Measurements from ENCODE around the gene TTC33. TPM values are rescaled to one million over a fixed set of nuclear protein-coding genes. Genes with fewer than 3 reads are reported as not detected.

Gene TTC33
- total RNA-seq, 4 donors from 2014 or later, result 6.4 to 67.3 (median 17.4) TPM

GRCh38 chr5:40560474-40561110 is 195.2 kb downstream of the TTC33 start:
- Histone ChIP-seq H3K4me3 (no peak overlapping the region), H3K36me3 (no peaks in the 10 kb centered on the region), H3K27me3 (no peaks in the 10 kb centered on the region), H3K27ac (no peak overlapping the region), H3K4me1 (no peaks in the 10 kb centered on the region), H3K9me3 (peaks cover 0 to 6% of the 10 kb centered on the region in 2 donors)
- 80 to 82% methylated on average over 2 to 4 of the region's 4 CpGs for WGBS, 2 donors (ENCODE audit: low coverage in 1 of 2)
- no peak for DNase-seq
- TF ChIP-seq POLR2AphosphoS5 (IDR thresholded peaks at IDR 0.05), result no peak
- no peak for TF ChIP-seq EP300 (IDR thresholded peaks at IDR 0.05; ENCODE audit: low read depth)
- no peak for TF ChIP-seq CTCF (IDR thresholded peaks at IDR 0.05)
- TF ChIP-seq POLR2A (IDR thresholded peaks at IDR 0.05), result no peak
- intact Hi-C loops (cut with DNase I; ENCODE audit: low total_unique reads), result no loop called here
- in situ Hi-C loops (cut with MboI; ENCODE audit: low pct_ligation_motif_present in 1 of 4, low pct_unique_long_range_greater_than_20kb in 1 of 4, low sequenced_read_pairs in 3 of 4), result no loop called here

GRCh38 chr5:40559306-40559705 is 196.5 kb downstream of the TTC33 start:
- Histone ChIP-seq H3K27me3 (no peaks in the 10 kb centered on the region), H3K4me3 (no peak overlapping the region), H3K27ac (no peak overlapping the region), H3K4me1 (peaks cover 0 to 6% (median 2%) of the 10 kb centered on the region in 4 donors), H3K9me3 (peaks cover 0 to 6% of the 10 kb centered on the region in 2 donors), H3K36me3 (no peaks in the 10 kb centered on the region)
- in situ Hi-C loops (cut with MboI; ENCODE audit: low pct_ligation_motif_present in 1 of 4, low pct_unique_long_range_greater_than_20kb in 1 of 4, low sequenced_read_pairs in 3 of 4), result no loop called here
- TF ChIP-seq EP300 (IDR thresholded peaks at IDR 0.05; ENCODE audit: low read depth) (no peak), POLR2A (IDR thresholded peaks at IDR 0.05) (no peak), CTCF (IDR thresholded peaks at IDR 0.05) (no peak), POLR2AphosphoS5 (IDR thresholded peaks at IDR 0.05) (no peak)
- intact Hi-C loops (cut with DNase I; ENCODE audit: low total_unique reads), result no loop called here
- no peak for DNase-seq

- WGBS, 2 donors (ENCODE audit: low coverage in 1 of 2), result 95 to 100% methylated on average over 1 of the region's 1 CpG
- Histone ChIP-seq H3K4me1 (peaks cover 0 to 11% (median 2%) of the 10 kb centered on the region in 4 donors), H3K4me3 (no peak overlapping the region), H3K27me3 (no peaks in the 10 kb centered on the region), H3K9me3 (peaks cover 0 to 6% of the 10 kb centered on the region in 2 donors), H3K36me3 (no peaks in the 10 kb centered on the region), H3K27ac (no peak overlapping the region)
- no peak for TF ChIP-seq EP300 (IDR thresholded peaks at IDR 0.05; ENCODE audit: low read depth)
- no peak for TF ChIP-seq CTCF (IDR thresholded peaks at IDR 0.05)
- no peak for TF ChIP-seq POLR2AphosphoS5 (IDR thresholded peaks at IDR 0.05)
- no peak for TF ChIP-seq POLR2A (IDR thresholded peaks at IDR 0.05)
- in situ Hi-C loops (cut with MboI; ENCODE audit: low pct_ligation_motif_present in 1 of 4, low pct_unique_long_range_greater_than_20kb in 1 of 4, low sequenced_read_pairs in 3 of 4) (no loop called here), intact Hi-C loops (cut with DNase I; ENCODE audit: low total_unique reads) (no loop called here)
- DNase-seq, result no peak
Measured at GRCh38 chr5:40557501-40557900, 198.3 kb downstream of the TTC33 start.

DNA sequence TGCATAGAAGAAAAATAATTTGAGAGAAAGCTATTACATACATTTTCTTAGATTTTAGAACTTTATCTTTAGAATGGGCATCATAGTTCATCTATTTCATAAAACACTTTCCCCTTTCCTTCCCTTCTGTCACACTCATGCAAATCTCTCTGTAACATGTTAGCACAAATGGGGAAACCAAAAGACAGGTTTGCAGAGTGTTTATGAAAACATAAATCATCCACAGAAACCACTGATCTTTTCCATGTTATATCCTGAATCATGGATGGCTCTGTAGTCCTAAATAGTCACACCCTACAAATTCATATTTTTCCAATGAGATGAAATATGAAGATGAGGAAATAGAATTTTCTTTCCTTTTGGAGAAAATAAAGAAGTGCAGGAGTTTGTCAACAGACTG is 198.9 kb downstream of the TTC33 start:
- Histone ChIP-seq H3K4me1 (peaks cover 0 to 14% (median 2%) of the 10 kb centered on the region in 4 donors), H3K9me3 (peaks cover 0 to 6% of the 10 kb centered on the region in 2 donors), H3K27ac (no peak overlapping the region), H3K36me3 (no peaks in the 10 kb centered on the region), H3K27me3 (no peaks in the 10 kb centered on the region), H3K4me3 (no peak overlapping the region)
- no peak for DNase-seq
- TF ChIP-seq CTCF (IDR thresholded peaks at IDR 0.05), result no peak
- in situ Hi-C loops (cut with MboI; ENCODE audit: low pct_ligation_motif_present in 1 of 4, low pct_unique_long_range_greater_than_20kb in 1 of 4, low sequenced_read_pairs in 3 of 4) (no loop called here), intact Hi-C loops (cut with DNase I; ENCODE audit: low total_unique reads) (no loop called here)
